Stimulated activated CD8-positive, alpha-beta memory T cell treated with anti-CD3 and anti-CD28 coated beads, Interleukin-12 subunit alpha, Interleukin-12 subunit beta, amount 100 ng/mL, for 1 hour (primary cell): Measurements from ENCODE around the gene ATF7.
"Not testable (repeated sequence)": the region's sequence is repeated elsewhere in the genome, so short reads cannot be mapped to it uniquely, and the experiment has no call there.

Source experiments
- DNase-seq: peaks from one replicate; pipeline ENCODE4 v3.0.0-alpha.2; 2020; ENCODE audit warnings: low read depth

Gene ATF7

GRCh38 chr12:53625946-53626701, at the start of gene ATF7:
TSS of gene ATF7 (minus strand) at chr12:53626382. CDS start at chr12:53601000, 25,382 bp downstream.
- peak; percentile 97 for DNase-seq

DNA sequence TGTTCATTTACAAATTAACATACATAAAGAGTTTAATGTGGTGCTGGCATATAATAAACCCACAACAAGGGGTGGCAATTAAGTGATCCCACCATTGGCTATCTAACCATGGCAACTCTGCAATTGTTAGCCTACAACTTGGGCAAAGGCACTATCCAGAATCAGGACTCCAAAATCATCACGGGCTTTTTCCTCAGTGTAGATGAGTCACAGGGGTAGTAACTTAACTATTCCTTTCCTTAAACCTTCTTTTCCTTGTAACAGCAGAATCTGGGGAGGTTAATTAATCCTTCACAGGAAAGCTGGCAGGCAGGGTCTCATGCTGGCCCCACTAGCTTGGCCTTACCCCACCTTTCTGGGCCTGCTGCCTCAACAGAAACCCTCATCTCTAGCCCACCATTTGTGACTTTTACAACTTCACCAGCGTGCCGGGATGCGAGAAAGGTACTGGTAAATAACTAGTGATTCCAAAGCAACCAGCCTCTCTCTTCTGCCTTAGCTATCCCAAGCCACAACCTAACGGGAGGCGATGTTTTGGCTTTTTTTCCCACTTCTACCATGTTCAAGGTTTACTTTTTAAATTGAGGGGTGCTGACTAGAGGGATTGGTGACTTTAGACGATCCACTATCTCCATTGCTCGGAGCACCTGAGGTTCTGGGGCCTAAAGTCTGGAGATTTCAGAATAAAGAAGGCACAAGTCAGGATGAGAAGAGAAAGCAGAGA, 49.0 kb upstream of the ATF7 start:
- DNase-seq, result no peak

- no peak for DNase-seq
Measured at GRCh38 chr12:53670971-53671370, 44.8 kb upstream of the ATF7 start.

DNA sequence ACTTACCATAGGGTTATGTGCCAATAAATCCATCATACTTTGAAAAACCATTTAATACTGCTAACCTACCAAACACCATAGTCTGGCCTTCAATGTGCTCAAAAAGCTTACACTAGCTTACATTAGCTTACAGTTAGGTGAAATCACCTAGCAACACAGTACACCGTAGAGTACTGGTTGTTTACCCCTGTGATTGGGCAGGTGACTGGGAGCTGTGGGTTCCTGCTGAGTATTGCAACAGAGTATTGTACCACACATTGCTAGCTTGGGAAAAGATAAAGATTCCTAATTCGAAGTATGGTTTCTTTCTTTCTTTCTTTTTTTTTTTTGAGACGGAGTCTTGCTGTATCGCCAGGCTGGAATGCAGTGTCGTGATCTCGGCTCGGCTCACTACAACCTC, 44.1 kb upstream of the ATF7 start:
- DNase-seq, result no peak

DNA sequence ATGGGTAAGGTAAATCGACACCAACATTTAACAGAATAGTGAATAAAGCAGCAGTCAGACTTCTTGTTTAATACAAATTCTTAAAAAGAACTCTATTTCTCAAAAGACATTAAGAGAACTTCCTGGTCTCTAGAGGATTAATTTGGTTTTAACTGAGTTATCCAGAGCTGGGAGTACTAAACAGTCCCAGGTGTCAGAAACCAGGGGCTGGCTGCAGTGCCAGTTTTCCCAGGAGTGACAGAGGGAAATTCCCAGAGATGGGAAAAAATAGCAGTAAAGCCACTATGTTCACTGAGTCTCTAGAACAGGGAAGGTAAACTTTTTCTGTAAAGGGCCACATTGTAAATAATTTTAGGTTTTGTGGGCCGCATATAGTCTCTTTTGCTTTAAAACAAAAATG, 40.9 kb upstream of the ATF7 start:
- DNase-seq, result no peak

- no peak for DNase-seq
Measured at GRCh38 chr12:53664936-53665335, 38.8 kb upstream of the ATF7 start.

- DNase-seq, result no peak
Measured at GRCh38 chr12:53664191-53664590, 38.0 kb upstream of the ATF7 start.

- no peak for DNase-seq
Measured at GRCh38 chr12:53660041-53660440, 33.9 kb upstream of the ATF7 start.

GRCh38 chr12:53659571-53659981, 33.4 kb upstream of the ATF7 start:
- no peak for DNase-seq

DNA sequence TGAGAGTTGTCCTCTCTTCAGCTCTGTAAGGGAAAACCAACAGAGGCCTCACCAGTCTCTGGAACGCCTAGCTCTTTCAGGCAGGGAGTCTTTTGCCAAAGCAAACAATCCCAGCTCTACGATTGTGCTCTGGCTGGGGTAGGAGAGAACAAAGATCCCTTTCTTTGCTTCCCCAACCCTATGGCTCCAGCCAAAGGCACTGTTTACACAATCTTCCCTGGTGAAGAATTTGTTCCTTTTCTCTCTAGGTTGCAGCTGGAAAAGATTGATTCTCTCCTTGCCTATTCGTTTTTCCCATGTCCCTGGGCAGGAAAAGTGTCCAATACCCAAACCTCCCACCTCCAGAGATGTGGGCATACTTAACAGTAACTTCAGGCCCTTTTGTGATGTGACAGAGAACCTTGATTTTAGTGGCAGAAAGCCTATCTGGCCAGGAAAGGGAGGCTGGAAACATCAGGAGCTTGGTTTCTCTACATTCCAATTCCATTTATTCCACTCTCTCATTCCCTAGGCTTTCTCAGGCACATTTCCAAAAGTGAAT, 32.9 kb upstream of the ATF7 start:
- DNase-seq, result no peak

- DNase-seq, result no peak
Measured at GRCh38 chr12:53657041-53657440, 30.9 kb upstream of the ATF7 start.

GRCh38 chr12:53653595-53653994, 27.4 kb upstream of the ATF7 start:
- DNase-seq, result no peak

GRCh38 chr12:53652366-53652765, 26.2 kb upstream of the ATF7 start:
- no peak for DNase-seq

DNA sequence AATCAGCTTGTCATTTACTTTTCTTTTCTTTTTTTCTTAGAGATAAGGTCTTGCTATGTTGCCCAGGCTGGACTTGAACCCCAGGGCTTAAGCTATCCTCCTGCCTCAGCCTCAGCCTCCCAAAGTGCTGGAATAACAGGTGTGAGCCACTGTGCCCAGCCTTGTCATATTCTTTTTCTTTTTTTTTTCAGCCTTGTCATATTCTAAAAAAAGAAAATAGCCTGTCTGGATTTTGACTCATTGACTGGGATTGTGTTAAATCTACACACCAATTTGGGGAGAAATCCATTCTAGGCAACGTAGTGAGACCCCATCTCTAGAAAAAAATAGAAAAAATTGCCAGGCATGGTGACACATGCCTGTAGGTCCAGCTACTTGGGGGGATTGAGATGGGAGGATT, 25.6 kb upstream of the ATF7 start:
- no peak for DNase-seq

DNA sequence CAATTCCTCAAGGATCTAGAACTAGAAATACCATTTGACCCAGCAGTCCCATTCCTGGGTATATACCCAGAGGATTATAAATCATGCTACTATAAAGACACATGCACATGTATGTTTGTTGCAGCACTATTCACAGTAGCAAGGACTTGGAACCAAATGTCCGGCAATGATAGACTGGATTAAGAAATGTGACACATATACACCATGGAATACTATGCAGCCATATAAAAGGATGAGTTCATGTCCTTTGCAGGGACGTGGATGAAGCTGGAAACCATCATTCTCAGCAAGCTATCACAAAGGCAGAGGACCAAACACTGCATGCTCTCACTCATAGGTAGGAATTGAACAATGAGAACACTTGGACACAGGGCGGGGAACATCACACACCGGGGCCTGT, 20.1 kb upstream of the ATF7 start:
- not testable (repeated sequence) for DNase-seq

GRCh38 chr12:53645165-53645564, 19.0 kb upstream of the ATF7 start:
- DNase-seq, result no peak

DNA sequence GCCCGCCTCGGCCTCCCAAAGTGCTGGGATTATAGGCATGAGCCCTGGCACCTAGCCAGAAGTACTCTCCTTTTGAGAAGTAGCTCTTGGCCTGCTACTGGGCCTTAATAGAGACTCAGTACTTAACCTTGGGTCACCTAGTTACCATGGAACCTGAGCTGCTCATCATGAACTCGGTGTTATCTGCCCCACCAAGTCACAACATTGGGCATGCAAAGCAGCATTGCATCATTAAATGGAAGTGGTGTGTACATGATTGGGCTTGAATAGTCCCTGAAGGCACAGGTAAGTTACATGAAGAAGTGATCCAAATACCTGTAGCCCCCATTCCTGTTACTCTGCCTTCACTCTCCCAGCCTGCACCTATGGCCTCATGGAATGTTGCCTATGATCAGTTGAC, 18.0 kb upstream of the ATF7 start:
- no peak for DNase-seq

GRCh38 chr12:53643232-53643979, 17.2 kb upstream of the ATF7 start:
- DNase-seq, result no peak

DNA sequence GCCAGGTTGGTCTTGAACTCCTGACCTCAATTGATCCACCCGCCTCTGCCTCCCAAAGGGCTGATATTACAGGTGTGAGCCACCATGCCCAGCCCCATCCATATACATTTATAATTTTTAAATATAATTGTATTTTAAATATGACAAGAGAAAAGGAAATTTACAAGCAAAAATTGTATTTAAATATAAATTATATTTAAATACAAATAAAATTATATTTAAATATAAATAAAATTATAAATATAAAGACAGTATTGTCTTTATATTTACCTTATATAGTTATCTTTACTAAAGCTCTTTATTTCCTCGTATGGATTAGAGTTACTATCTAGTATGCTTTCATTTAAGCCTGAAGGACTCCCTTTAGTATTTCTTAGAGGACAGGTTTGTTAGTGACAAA, 11.9 kb upstream of the ATF7 start:
- no peak for DNase-seq

GRCh38 chr12:53636641-53637040, 10.5 kb upstream of the ATF7 start:
- DNase-seq, result no peak

- not testable (repeated sequence) for DNase-seq
Measured at GRCh38 chr12:53635708-53636107, 9.5 kb upstream of the ATF7 start.

DNA sequence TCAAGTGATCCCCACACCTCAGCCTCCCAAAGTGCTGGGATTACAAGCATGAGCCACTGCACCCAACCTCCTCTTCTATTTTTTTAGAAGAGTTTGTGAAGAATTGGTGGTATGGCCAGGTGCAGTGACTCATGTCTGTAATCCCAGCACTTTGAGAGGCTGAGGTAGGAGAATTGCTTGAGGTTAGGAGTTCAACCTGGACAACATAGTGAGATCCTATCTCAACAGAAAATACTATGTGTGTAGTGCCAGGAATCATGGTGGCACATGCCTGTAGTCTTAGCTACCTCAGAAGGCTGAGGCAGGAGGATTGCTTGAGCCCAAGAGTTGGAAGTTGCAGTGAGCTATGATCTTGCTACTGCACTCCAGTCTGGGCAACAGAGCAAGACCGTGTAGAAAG, 5.5 kb upstream of the ATF7 start:
- no peak for DNase-seq

GRCh38 chr12:53627919-53628318, 1.7 kb upstream of the ATF7 start:
- no peak for DNase-seq
